CD4-positive, alpha-beta T cell (primary cell): ENCODE measurements around the gene ABR. TPM values are rescaled to one million over a fixed set of nuclear protein-coding genes. Genes with fewer than 3 reads are reported as not detected.

Experiments used
- ATAC-seq: fragments of 200-7000 bp; cut with Tn5 transposase; one replicate; pipeline ENCODE4 v1.10.0; 2022; ENCODE audit warnings: mild to moderate bottlenecking; ENCODE audit not compliant: poor library complexity
- CTCF ChIA-PET: fragments of 350-600 bp; sonication (Branson Sonifier 250); formaldehyde crosslinking; loops from one replicate; lab custom pipeline; 2021; ENCODE audit warnings: antibody characterized with exemption, inconsistent platforms; lab: Charles Lee
- POLR2A ChIA-PET: fragments of 350-600 bp; sonication (Branson Sonifier 250); formaldehyde crosslinking; loops from one replicate; lab custom pipeline; 2021; ENCODE audit warnings: antibody characterized with exemption, inconsistent platforms; lab: Charles Lee
- DNase-seq, 14 experiments: peaks; one replicate each; pipeline ENCODE4 v3.0.0-alpha.2; 2013 to 2020; ENCODE audit warnings: mixed read lengths in 2 of 14
- H3K27ac ChIP-seq, 2 donors: one replicate each; pipeline versions ENCODE4 v1.5.1 to v1.7.0; 2013; ENCODE audit warnings: low read length in 2 of 2, low read depth in 1 of 2, mild to moderate bottlenecking in 1 of 2
- H3K27me3 ChIP-seq, 2 experiments: 1 replicate in 1 of 2; 2 replicates in 1 of 2; pipeline versions ENCODE4 v1.6.1 to v1.7.0; 2013; ENCODE audit warnings: low read length in 2 of 2, control low read depth in 1 of 2, mild to moderate bottlenecking in 1 of 2, moderate library complexity in 1 of 2; ENCODE audit not compliant: insufficient read depth in 2 of 2, control insufficient read depth in 1 of 2
- H3K36me3 ChIP-seq: one replicate; pipeline ENCODE4 v1.6.1; 2013; ENCODE audit warnings: low read length, control low read depth; ENCODE audit not compliant: insufficient read depth
- H3K4me1 ChIP-seq: one replicate; pipeline ENCODE4 v1.6.1; 2013; ENCODE audit warnings: low read length, control low read depth; ENCODE audit not compliant: insufficient read depth
- H3K4me3 ChIP-seq: one replicate; pipeline ENCODE4 v1.5.1; 2013; ENCODE audit warnings: mild to moderate bottlenecking, low read length, moderate library complexity
- H3K9me3 ChIP-seq, 2 experiments: 1 replicate in 1 of 2; 2 replicates in 1 of 2; pipeline versions ENCODE4 v1.6.1 to v1.7.0; 2013; ENCODE audit warnings: low read length in 2 of 2, mild to moderate bottlenecking in 2 of 2, control low read depth in 1 of 2, moderate library complexity in 1 of 2; ENCODE audit not compliant: control insufficient read depth in 1 of 2, insufficient read depth in 1 of 2
- H3K27ac Mint-ChIP-seq: one replicate; pipeline ENCODE4 v1.8.0; 2020; ENCODE audit warnings: mixed read lengths
- H3K27me3 Mint-ChIP-seq: one replicate; pipeline ENCODE4 v1.8.0; 2021; ENCODE audit warnings: mixed read lengths
- H3K36me3 Mint-ChIP-seq: one replicate; pipeline ENCODE4 v1.8.0; 2021; ENCODE audit warnings: low read depth, mixed read lengths
- H3K4me1 Mint-ChIP-seq: one replicate; pipeline ENCODE4 v1.8.0; 2021; ENCODE audit warnings: low read depth, mixed read lengths
- H3K4me3 Mint-ChIP-seq: one replicate; pipeline ENCODE4 v1.8.0; 2020; ENCODE audit warnings: mild to moderate bottlenecking, mixed read lengths
- H3K9me3 Mint-ChIP-seq: one replicate; pipeline ENCODE4 v1.8.0; 2020; ENCODE audit warnings: mixed read lengths
- intact Hi-C, 2 experiments: fragments of 100-400 bp; cut with DNase I in 1 of 2; cut with micrococcal nuclease in 1 of 2; formaldehyde crosslinking; loops; one replicate each; pipeline versions ENCODE4 v1.15.1 to v1.9.0; 2023 to 2025; cut with DNase I, micrococcal nuclease
- total RNA-seq, 174 experiments: library from RNA in 2 of 174; stranded (reverse) in 2 of 174; gene quantifications; one replicate each; pipeline ENCODE4 v1.2.3 and lab custom pipeline; 2021 to 2026
- TF ChIP-seq, protein P1 (sequence below): fragments of 200-600 bp; IDR thresholded peaks from one replicate; pipeline ENCODE4 v1.8.0; 2022; ENCODE audit warnings: antibody characterized with exemption, mild to moderate bottlenecking

ABR gene
- total RNA-seq, 2 experiments from 2014 or later = 72.4 to 74.8 TPM

GRCh38 chr17:1030684-1031532 is 148.9 kb downstream of the ABR start:
- H3K4me3 Mint-ChIP-seq = no peak overlapping the region
- no peak for ATAC-seq
- H3K4me1 Mint-ChIP-seq = no peaks in the 10 kb centered on the region
- Histone ChIP-seq H3K27ac (no peak overlapping the region), H3K4me1 (no peaks in the 10 kb centered on the region), H3K9me3 (peaks cover 0 to 4% of the 10 kb centered on the region in 2 experiments), H3K27me3 (no peaks in the 10 kb centered on the region), H3K36me3 (peaks cover 32% of the 10 kb centered on the region), H3K4me3 (no peak overlapping the region)
- ChIA-PET CTCF (no interaction called here), POLR2A (no interaction called here)
- DNase-seq = no peak
- no peak overlapping the region for H3K27ac Mint-ChIP-seq
- intact Hi-C loops = no loop called here
- peaks cover 12% of the 10 kb centered on the region for H3K36me3 Mint-ChIP-seq
- H3K27me3 Mint-ChIP-seq = no peaks in the 10 kb centered on the region
- TF ChIP-seq, protein P1, sequence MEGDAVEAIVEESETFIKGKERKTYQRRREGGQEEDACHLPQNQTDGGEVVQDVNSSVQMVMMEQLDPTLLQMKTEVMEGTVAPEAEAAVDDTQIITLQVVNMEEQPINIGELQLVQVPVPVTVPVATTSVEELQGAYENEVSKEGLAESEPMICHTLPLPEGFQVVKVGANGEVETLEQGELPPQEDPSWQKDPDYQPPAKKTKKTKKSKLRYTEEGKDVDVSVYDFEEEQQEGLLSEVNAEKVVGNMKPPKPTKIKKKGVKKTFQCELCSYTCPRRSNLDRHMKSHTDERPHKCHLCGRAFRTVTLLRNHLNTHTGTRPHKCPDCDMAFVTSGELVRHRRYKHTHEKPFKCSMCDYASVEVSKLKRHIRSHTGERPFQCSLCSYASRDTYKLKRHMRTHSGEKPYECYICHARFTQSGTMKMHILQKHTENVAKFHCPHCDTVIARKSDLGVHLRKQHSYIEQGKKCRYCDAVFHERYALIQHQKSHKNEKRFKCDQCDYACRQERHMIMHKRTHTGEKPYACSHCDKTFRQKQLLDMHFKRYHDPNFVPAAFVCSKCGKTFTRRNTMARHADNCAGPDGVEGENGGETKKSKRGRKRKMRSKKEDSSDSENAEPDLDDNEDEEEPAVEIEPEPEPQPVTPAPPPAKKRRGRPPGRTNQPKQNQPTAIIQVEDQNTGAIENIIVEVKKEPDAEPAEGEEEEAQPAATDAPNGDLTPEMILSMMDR = no peak
- H3K9me3 Mint-ChIP-seq = no peaks in the 10 kb centered on the region

- ChIA-PET CTCF (no interaction called here), POLR2A (no interaction called here)
- ATAC-seq (no peak), DNase-seq (no peak)
- Histone ChIP-seq H3K9me3 (peaks cover 0 to 4% of the 10 kb centered on the region in 2 experiments), H3K27ac (no peak overlapping the region), H3K4me3 (no peak overlapping the region), H3K4me1 (no peaks in the 10 kb centered on the region), H3K27me3 (no peaks in the 10 kb centered on the region), H3K36me3 (peaks cover 32% of the 10 kb centered on the region)
- H3K27ac Mint-ChIP-seq = no peak overlapping the region
- TF ChIP-seq, protein P1 = no peak
- no peaks in the 10 kb centered on the region for H3K9me3 Mint-ChIP-seq
- H3K36me3 Mint-ChIP-seq = peaks cover 20% of the 10 kb centered on the region
- intact Hi-C loops = no loop called here
- no peak overlapping the region for H3K4me3 Mint-ChIP-seq
- H3K27me3 Mint-ChIP-seq = no peaks in the 10 kb centered on the region
- H3K4me1 Mint-ChIP-seq = no peaks in the 10 kb centered on the region
Measured at GRCh38 chr17:1029922-1030644, 149.7 kb downstream of the ABR start.

- H3K4me3 Mint-ChIP-seq = no peak overlapping the region
- no peak for ATAC-seq
- peaks cover 0 to 4% of the 10 kb centered on the region in 2 experiments for H3K9me3 ChIP-seq
- intact Hi-C loops = no loop called here
- H3K27me3 ChIP-seq = no peaks in the 10 kb centered on the region
- ChIA-PET POLR2A (no interaction called here), CTCF (no interaction called here)
- no peak for DNase-seq
- no peaks in the 10 kb centered on the region for H3K27me3 Mint-ChIP-seq
- peaks cover 19% of the 10 kb centered on the region for H3K36me3 Mint-ChIP-seq
- H3K4me1 Mint-ChIP-seq = no peaks in the 10 kb centered on the region
- no peaks in the 10 kb centered on the region for H3K4me1 ChIP-seq
- peaks cover 25% of the 10 kb centered on the region for H3K36me3 ChIP-seq
- H3K27ac ChIP-seq = no peak overlapping the region
- no peaks in the 10 kb centered on the region for H3K9me3 Mint-ChIP-seq
- TF ChIP-seq, protein P1 = no peak
- H3K4me3 ChIP-seq = no peak overlapping the region
- H3K27ac Mint-ChIP-seq = no peak overlapping the region
Measured at GRCh38 chr17:1029196-1029921, 150.4 kb downstream of the ABR start.
